BE2C (cell line): Measurements from ENCODE around the gene AMELX.

Experiments used
- DNase-seq: peaks from one replicate; pipeline ENCODE4 v3.0.0-alpha.2; 2020
- H3K27me3 ChIP-seq: fragments of 250-450 bp; sonication (Bioruptor Pico); 2 replicates; pipeline ENCODE4 v1.5.1; 2020; ENCODE audit warnings: mild to moderate bottlenecking
- H3K36me3 ChIP-seq: fragments of 250-450 bp; sonication (Bioruptor Pico); 2 replicates; pipeline ENCODE4 v1.5.1; 2020; ENCODE audit warnings: mild to moderate bottlenecking
- H3K4me1 ChIP-seq: fragments of 250-450 bp; sonication (Bioruptor Pico); 2 replicates; pipeline ENCODE4 v1.5.1; 2020
- H3K4me3 ChIP-seq: 2 replicates; pipeline ENCODE4 v1.5.1; 2011; ENCODE audit warnings: low read depth, low read length
- H3K9me3 ChIP-seq: fragments of 250-450 bp; sonication (Bioruptor Pico); 2 replicates; pipeline ENCODE4 v1.5.1; 2020
- TF ChIP-seq, protein P1 (sequence below): IDR thresholded peaks from 2 replicates; pipeline ENCODE4 v1.5.1; 2012; ENCODE audit warnings: mild to moderate bottlenecking, low read depth, low read length

The AMELX gene

DNA sequence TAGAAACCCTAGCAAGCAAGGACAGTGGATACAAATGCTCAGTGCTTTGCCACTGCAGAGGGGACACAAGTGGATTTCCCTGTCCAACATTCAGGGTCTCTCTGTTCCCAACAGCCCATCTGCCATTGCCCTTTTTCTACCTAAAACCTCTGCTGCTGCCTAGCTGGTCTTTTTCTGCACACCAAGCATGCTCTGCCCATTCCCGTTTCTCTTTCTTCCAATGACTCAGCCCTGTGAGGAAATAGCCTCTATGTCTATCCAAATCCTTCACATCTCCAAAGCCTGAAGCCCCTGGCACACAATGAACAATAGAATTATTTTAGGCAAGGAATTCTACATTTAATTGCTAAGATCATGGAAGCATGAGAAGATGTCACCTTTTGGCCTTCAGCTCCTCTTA is 5.7 kb upstream of the AMELX start:
- Histone ChIP-seq H3K27me3 (no peaks in the 10 kb centered on the region), H3K4me1 (no peaks in the 10 kb centered on the region), H3K9me3 (no peaks in the 10 kb centered on the region), H3K36me3 (no peaks in the 10 kb centered on the region), H3K4me3 (no peak overlapping the region)
- DNase-seq, result no peak
- TF ChIP-seq, protein P1, sequence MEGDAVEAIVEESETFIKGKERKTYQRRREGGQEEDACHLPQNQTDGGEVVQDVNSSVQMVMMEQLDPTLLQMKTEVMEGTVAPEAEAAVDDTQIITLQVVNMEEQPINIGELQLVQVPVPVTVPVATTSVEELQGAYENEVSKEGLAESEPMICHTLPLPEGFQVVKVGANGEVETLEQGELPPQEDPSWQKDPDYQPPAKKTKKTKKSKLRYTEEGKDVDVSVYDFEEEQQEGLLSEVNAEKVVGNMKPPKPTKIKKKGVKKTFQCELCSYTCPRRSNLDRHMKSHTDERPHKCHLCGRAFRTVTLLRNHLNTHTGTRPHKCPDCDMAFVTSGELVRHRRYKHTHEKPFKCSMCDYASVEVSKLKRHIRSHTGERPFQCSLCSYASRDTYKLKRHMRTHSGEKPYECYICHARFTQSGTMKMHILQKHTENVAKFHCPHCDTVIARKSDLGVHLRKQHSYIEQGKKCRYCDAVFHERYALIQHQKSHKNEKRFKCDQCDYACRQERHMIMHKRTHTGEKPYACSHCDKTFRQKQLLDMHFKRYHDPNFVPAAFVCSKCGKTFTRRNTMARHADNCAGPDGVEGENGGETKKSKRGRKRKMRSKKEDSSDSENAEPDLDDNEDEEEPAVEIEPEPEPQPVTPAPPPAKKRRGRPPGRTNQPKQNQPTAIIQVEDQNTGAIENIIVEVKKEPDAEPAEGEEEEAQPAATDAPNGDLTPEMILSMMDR, result no peak

DNA sequence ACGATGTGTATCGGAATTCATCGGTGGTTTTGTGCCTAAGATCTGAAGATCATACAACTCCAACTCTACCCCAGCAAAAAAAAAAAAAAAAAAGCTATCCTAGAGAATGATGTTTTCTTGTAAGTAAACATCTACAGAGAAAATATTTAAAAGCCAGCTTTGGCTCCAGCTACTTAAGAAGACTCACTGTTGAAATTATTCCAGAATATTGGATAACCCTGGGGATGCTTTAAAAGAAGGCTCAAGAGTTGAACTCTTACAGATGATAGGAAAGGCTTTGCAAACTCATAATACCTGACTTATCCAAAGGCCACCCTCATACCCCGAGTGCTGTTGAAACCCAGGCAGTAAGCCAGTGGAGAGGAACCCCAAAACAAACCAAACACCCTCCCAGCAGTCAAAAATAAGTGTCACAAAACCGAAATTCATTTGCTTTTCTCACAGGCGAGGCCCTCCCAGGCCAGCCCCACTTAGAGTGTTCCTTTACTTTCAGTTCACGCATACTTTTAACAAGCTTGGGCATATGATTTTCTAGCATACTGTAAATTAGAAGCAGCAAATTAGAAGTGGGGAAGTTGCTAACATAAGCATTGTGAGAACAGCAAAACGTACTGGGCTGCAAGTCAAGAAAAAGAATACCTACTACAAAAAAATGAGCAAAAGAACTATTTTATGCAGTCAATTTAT is 2.7 kb upstream of the AMELX start:
- H3K4me3 ChIP-seq, result no peak overlapping the region
- TF ChIP-seq, protein P1, result no peak
- DNase-seq, result no peak
- H3K4me1 ChIP-seq, result no peaks in the 10 kb centered on the region
- H3K36me3 ChIP-seq, result no peaks in the 10 kb centered on the region
- H3K27me3 ChIP-seq, result no peaks in the 10 kb centered on the region
- H3K9me3 ChIP-seq, result no peaks in the 10 kb centered on the region

DNA sequence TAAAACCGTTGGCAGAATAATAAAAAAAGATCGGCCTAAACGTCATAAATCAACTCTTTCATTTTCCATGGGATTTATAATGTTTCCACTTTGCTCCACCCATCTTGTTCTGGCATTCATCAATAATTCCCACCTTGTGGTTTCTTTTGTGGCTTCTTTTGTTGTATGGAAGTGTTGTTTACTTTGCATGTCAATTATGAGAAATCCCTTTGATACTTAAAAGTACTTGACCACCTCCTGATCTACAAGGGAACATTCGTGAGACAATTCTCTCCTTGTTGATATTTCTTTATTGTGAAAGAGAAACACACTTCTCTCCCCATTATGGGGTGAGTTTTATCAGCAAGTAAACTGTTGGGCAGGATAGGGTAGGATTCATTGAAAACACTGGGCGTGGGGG is 2.8 kb downstream of the AMELX start:
- TF ChIP-seq, protein P1, result no peak
- no peak for DNase-seq

DNA sequence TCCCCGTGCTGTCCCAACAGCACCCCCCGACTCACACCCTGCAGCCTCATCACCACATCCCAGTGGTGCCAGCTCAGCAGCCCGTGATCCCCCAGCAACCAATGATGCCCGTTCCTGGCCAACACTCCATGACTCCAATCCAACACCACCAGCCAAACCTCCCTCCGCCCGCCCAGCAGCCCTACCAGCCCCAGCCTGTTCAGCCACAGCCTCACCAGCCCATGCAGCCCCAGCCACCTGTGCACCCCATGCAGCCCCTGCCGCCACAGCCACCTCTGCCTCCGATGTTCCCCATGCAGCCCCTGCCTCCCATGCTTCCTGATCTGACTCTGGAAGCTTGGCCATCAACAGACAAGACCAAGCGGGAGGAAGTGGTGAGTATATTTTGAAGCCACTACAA is 5.4 kb downstream of the AMELX start:
- no peaks in the 10 kb centered on the region for H3K9me3 ChIP-seq
- H3K27me3 ChIP-seq, result no peaks in the 10 kb centered on the region
- DNase-seq, result no peak
- no peaks in the 10 kb centered on the region for H3K36me3 ChIP-seq
- no peaks in the 10 kb centered on the region for H3K4me1 ChIP-seq
- no peak overlapping the region for H3K4me3 ChIP-seq
- TF ChIP-seq, protein P1, result no peak

More for the DNA sequence above, 2.8 kb downstream of the AMELX start:
- Histone ChIP-seq H3K36me3 (no peaks in the 10 kb centered on the region), H3K4me3 (no peak overlapping the region), H3K27me3 (no peaks in the 10 kb centered on the region), H3K4me1 (no peaks in the 10 kb centered on the region), H3K9me3 (no peaks in the 10 kb centered on the region)

DNA sequence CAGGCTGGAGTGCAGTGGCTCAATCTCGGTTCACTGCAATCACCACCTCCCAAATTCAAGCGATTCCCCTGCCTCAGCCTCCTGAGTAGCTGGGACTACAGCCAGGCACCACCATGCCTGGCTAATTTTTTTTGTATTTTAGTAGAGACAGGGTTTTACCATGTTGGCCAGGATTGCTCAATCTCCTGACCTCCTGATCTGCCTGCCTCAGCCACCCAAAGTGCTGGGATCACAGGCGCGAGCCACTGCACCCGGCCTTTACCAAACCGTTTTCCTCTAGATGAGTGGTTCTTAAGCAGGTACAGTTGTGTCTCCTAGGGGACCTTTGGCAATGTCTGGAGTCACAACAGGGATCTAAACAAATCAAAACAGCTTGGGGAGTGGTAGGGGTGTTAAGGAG is 11.6 kb downstream of the AMELX start:
- no peaks in the 10 kb centered on the region for H3K4me1 ChIP-seq
- H3K36me3 ChIP-seq, result no peaks in the 10 kb centered on the region
- TF ChIP-seq, protein P1, result no peak
- no peak for DNase-seq
- H3K9me3 ChIP-seq, result no peaks in the 10 kb centered on the region
- no peak overlapping the region for H3K4me3 ChIP-seq
- H3K27me3 ChIP-seq, result no peaks in the 10 kb centered on the region

DNA sequence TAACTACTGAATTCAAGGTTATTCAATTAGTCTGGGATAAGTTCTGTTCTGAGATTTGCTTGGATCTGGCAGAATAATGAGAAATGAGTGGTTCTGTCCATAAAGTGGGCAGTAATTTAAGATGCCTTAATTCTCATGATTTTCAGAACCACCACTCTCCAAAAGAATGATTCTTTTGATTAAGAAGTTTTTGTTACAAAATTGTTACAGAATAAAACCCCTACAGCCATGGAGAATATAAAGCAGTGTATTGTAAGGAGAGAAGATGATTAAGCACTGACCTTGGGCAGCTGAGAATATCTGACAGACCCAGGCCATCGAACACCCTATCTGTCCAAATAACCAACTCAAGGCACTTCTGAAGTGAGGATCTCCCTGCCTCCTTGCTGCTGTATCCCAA is 12.4 kb downstream of the AMELX start:
- no peak overlapping the region for H3K4me3 ChIP-seq
- H3K27me3 ChIP-seq, result no peaks in the 10 kb centered on the region
- H3K9me3 ChIP-seq, result no peaks in the 10 kb centered on the region
- H3K36me3 ChIP-seq, result no peaks in the 10 kb centered on the region
- TF ChIP-seq, protein P1, result no peak
- DNase-seq, result no peak
- no peaks in the 10 kb centered on the region for H3K4me1 ChIP-seq
